GM21528 (cell line): ENCODE measurements around the gene TUBA4B.
"Not testable (repeated sequence)": the region's sequence is repeated elsewhere in the genome, so short reads cannot be mapped to it uniquely, and the experiment has no call there.

ENCODE experiments used
- ATAC-seq: cut with Tn5 transposase; IDR thresholded peaks from one replicate; pipeline ENCODE4 v1.9.1; 2021; ENCODE audit warnings: mild to moderate bottlenecking, moderate library complexity; ENCODE audit not compliant: unreplicated experiment, low FRiP score

Gene TUBA4B

GRCh38 chr2:219272995-219273394, 20.0 kb downstream of the TUBA4B start:
- no peak for ATAC-seq

GRCh38 chr2:219273937-219274336, 20.9 kb downstream of the TUBA4B start:
- no peak for ATAC-seq

- no peak for ATAC-seq
Measured at GRCh38 chr2:219274361-219274921, 21.4 kb downstream of the TUBA4B start.

- no peak for ATAC-seq
Measured at GRCh38 chr2:219277703-219278654, 24.9 kb downstream of the TUBA4B start.

GRCh38 chr2:219278655-219279150, 25.7 kb downstream of the TUBA4B start:
- no peak for ATAC-seq

- peak; percentile 91 for ATAC-seq
Measured at GRCh38 chr2:219279151-219279915, 26.3 kb downstream of the TUBA4B start, which contains the start of gene DNAJB2. DNAJB2 (plus strand) TSS chr2:219279366; CDS start chr2:219279834, 468 bp downstream.

GRCh38 chr2:219279916-219280516, 27.0 kb downstream of the TUBA4B start:
- no peak for ATAC-seq

GRCh38 chr2:219280651-219281050, 27.6 kb downstream of the TUBA4B start:
- ATAC-seq, result no peak

GRCh38 chr2:219281588-219281987, 28.5 kb downstream of the TUBA4B start:
- no peak for ATAC-seq

- no peak for ATAC-seq
Measured at GRCh38 chr2:219282375-219282774, 29.3 kb downstream of the TUBA4B start.

GRCh38 chr2:219282943-219283581, 30.0 kb downstream of the TUBA4B start:
- no peak for ATAC-seq

- no peak for ATAC-seq
Measured at GRCh38 chr2:219284501-219285372, 31.7 kb downstream of the TUBA4B start.

GRCh38 chr2:219285373-219285735, 32.3 kb downstream of the TUBA4B start:
- no peak for ATAC-seq

GRCh38 chr2:219285894-219286425, 32.9 kb downstream of the TUBA4B start:
- ATAC-seq, result no peak

GRCh38 chr2:219286436-219287115, 33.5 kb downstream of the TUBA4B start:
- ATAC-seq, result no peak

- ATAC-seq, result not testable (repeated sequence)
Measured at GRCh38 chr2:219287116-219287440, 34.0 kb downstream of the TUBA4B start.

- ATAC-seq, result no peak
Measured at GRCh38 chr2:219287580-219288265, 34.7 kb downstream of the TUBA4B start.

GRCh38 chr2:219289195-219289536, 36.1 kb downstream of the TUBA4B start:
- ATAC-seq, result no peak
